ENCODE results near the gene TWIST2. TPM values are rescaled to one million over a fixed set of nuclear protein-coding genes. Genes with fewer than 3 reads are reported as not detected.

The TWIST2 gene
- total and polyA plus RNA-seq, 7 donors, result 0.92 to 92.2 (median 53.9) TPM

GRCh38 chr2:238822955-238823354 lies 24.9 kb upstream of the TWIST2 start:
- DNase-seq, result no peak
- no peaks in the 10 kb centered on the region for H3K27me3 ChIP-seq
- intact Hi-C loops (cut with DNase I), result no loop called here
- no peak overlapping the region for H3K4me3 ChIP-seq
- H3K36me3 ChIP-seq, result no peaks in the 10 kb centered on the region
- no peak for TF ChIP-seq EP300 (IDR thresholded peaks at IDR 0.05)
- no peak for TF ChIP-seq POLR2A (IDR thresholded peaks at IDR 0.05)
- no peak for TF ChIP-seq POLR2AphosphoS5 (IDR thresholded peaks at IDR 0.05)
- no peak for TF ChIP-seq CTCF (IDR thresholded peaks at IDR 0.05)
- no peak overlapping the region for H3K27ac ChIP-seq
- H3K9me3 ChIP-seq, result no peaks in the 10 kb centered on the region
- WGBS, 2 donors, result 82 to 92% methylated on average over 1 of the region's 1 CpG
- peaks cover 0 to 7% (median 1%) of the 10 kb centered on the region in 4 donors for H3K4me1 ChIP-seq

GRCh38 chr2:238831177-238831576 lies 16.7 kb upstream of the TWIST2 start:
- TF ChIP-seq EP300 (IDR thresholded peaks at IDR 0.05) (no peak), CTCF (IDR thresholded peaks at IDR 0.05) (no peak), POLR2A (IDR thresholded peaks at IDR 0.05) (no peak), POLR2AphosphoS5 (IDR thresholded peaks at IDR 0.05) (no peak)
- DNase-seq, result no peak
- 27 to 42% methylated on average over 2 of the region's 2 CpGs for WGBS, 2 donors
- intact Hi-C loops (cut with DNase I), result no loop called here
- H3K27me3 ChIP-seq, result no peaks in the 10 kb centered on the region
- H3K27ac ChIP-seq, result no peak overlapping the region
- H3K36me3 ChIP-seq, result no peaks in the 10 kb centered on the region
- peaks cover 0 to 9% (median 0%) of the 10 kb centered on the region in 4 donors for H3K4me1 ChIP-seq
- no peak overlapping the region for H3K4me3 ChIP-seq
- no peaks in the 10 kb centered on the region for H3K9me3 ChIP-seq

- Histone ChIP-seq H3K27ac (no peak overlapping the region), H3K27me3 (no peaks in the 10 kb centered on the region), H3K36me3 (no peaks in the 10 kb centered on the region), H3K9me3 (no peaks in the 10 kb centered on the region), H3K4me3 (no peak overlapping the region), H3K4me1 (peaks cover 0 to 9% (median 0%) of the 10 kb centered on the region in 4 donors)
- 68 to 76% methylated on average over 3 of the region's 3 CpGs for WGBS, 2 donors
- intact Hi-C loops (cut with DNase I), result no loop called here
- DNase-seq, result no peak
- no peak for TF ChIP-seq EP300 (IDR thresholded peaks at IDR 0.05)
- TF ChIP-seq CTCF (IDR thresholded peaks at IDR 0.05), result no peak
- no peak for TF ChIP-seq POLR2AphosphoS5 (IDR thresholded peaks at IDR 0.05)
- TF ChIP-seq POLR2A (IDR thresholded peaks at IDR 0.05), result no peak
Observed at GRCh38 chr2:238834982-238835381, 12.9 kb upstream of the TWIST2 start.

DNA sequence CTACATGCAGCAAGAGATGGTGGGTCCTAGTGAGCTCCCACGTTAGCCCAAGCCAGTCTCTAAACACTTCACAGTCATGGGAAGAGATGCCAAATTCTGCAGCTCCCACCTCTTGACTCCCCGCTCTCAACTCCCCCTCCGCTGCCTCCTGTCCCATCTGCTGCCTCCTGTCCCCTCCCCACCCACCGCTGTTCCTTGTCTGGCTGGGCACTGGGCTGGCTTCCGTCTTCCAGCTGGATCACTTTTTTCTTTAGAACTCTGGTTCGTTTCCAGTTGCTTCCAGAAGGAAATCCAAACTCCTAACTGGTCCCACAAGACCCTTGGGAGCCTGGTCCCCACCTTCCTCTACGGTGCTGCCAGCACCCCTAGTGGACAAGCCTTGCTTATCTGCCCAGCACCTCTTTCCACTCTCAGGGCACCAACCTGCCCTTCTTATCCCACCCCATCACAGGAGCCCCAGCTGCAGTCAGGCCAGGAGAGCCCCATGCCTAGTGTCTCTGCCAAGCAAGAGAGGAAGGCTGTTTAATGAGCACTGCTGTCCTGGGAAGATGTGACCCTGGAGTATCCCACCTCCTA lies 12.1 kb upstream of the TWIST2 start:
- Histone ChIP-seq H3K4me1 (peaks cover 0 to 9% (median 0%) of the 10 kb centered on the region in 4 donors), H3K9me3 (no peaks in the 10 kb centered on the region), H3K4me3 (no peak overlapping the region), H3K27me3 (no peaks in the 10 kb centered on the region), H3K27ac (no peak overlapping the region), H3K36me3 (no peaks in the 10 kb centered on the region)
- intact Hi-C loops (cut with DNase I), result no loop called here
- WGBS, 2 donors, result 53 to 66% methylated on average over 7 of the region's 7 CpGs
- TF ChIP-seq POLR2A (IDR thresholded peaks at IDR 0.05) (no peak), CTCF (IDR thresholded peaks at IDR 0.05) (no peak), POLR2AphosphoS5 (IDR thresholded peaks at IDR 0.05) (no peak), EP300 (IDR thresholded peaks at IDR 0.05) (no peak)
- DNase-seq, result no peak

- Histone ChIP-seq H3K9me3 (no peaks in the 10 kb centered on the region), H3K36me3 (no peaks in the 10 kb centered on the region), H3K4me3 (no peak overlapping the region), H3K4me1 (peaks cover 0 to 9% (median 0%) of the 10 kb centered on the region in 4 donors), H3K27me3 (no peaks in the 10 kb centered on the region), H3K27ac (no peak overlapping the region)
- no peak for DNase-seq
- TF ChIP-seq CTCF (IDR thresholded peaks at IDR 0.05), result no peak
- TF ChIP-seq POLR2A (IDR thresholded peaks at IDR 0.05), result no peak
- no peak for TF ChIP-seq EP300 (IDR thresholded peaks at IDR 0.05)
- no peak for TF ChIP-seq POLR2AphosphoS5 (IDR thresholded peaks at IDR 0.05)
- intact Hi-C loops (cut with DNase I), result no loop called here
Observed at GRCh38 chr2:238838786-238839327, 9.0 kb upstream of the TWIST2 start.
